ENCODE measurements around the gene SPG7.

SPG7 gene

GRCh38 chr16:89491238-89491869 lies 16.8 kb upstream of the SPG7 start:
- peak overlapping the region; percentile 81 for H3K4me3 ChIP-seq (ENCODE audit: low read depth, low read length)
- no peak for TF ChIP-seq POLR2A (IDR thresholded peaks at IDR 0.05; ENCODE audit: extremely low read depth, insufficient read length)
- TF ChIP-seq MAX (IDR thresholded peaks at IDR 0.05; ENCODE audit: low read depth, low read length): no peak
- TF ChIP-seq CTCF (IDR thresholded peaks at IDR 0.05; ENCODE audit: low read depth, low read length): no peak
- TF ChIP-seq MYC (IDR thresholded peaks at IDR 0.05; ENCODE audit: low read depth, low read length): no peak
- DNase-seq (ENCODE audit: low read depth): peak; percentile 85

GRCh38 chr16:89491974-89492687 lies 16.1 kb upstream of the SPG7 start:
- H3K4me3 ChIP-seq (ENCODE audit: low read depth, low read length): peak overlapping the region; percentile 81
- TF ChIP-seq MAX (IDR thresholded peaks at IDR 0.05; ENCODE audit: low read depth, low read length): no peak
- no peak for TF ChIP-seq CTCF (IDR thresholded peaks at IDR 0.05; ENCODE audit: low read depth, low read length)
- TF ChIP-seq POLR2A (IDR thresholded peaks at IDR 0.05; ENCODE audit: extremely low read depth, insufficient read length): no peak
- no peak for TF ChIP-seq MYC (IDR thresholded peaks at IDR 0.05; ENCODE audit: low read depth, low read length)
- DNase-seq (ENCODE audit: low read depth): no peak

- no peak for TF ChIP-seq MAX (IDR thresholded peaks at IDR 0.05; ENCODE audit: low read depth, low read length)
- TF ChIP-seq POLR2A (IDR thresholded peaks at IDR 0.05; ENCODE audit: extremely low read depth, insufficient read length): no peak
- TF ChIP-seq MYC (IDR thresholded peaks at IDR 0.05; ENCODE audit: low read depth, low read length): no peak
- TF ChIP-seq CTCF (IDR thresholded peaks at IDR 0.05; ENCODE audit: low read depth, low read length): no peak
- DNase-seq (ENCODE audit: low read depth): no peak
- H3K4me3 ChIP-seq (ENCODE audit: low read depth, low read length): no peak overlapping the region
Observed at GRCh38 chr16:89493776-89494175, 14.4 kb upstream of the SPG7 start.

- no peak for DNase-seq (ENCODE audit: low read depth)
- TF ChIP-seq MAX (IDR thresholded peaks at IDR 0.05; ENCODE audit: low read depth, low read length) (no peak), MYC (IDR thresholded peaks at IDR 0.05; ENCODE audit: low read depth, low read length) (no peak), CTCF (IDR thresholded peaks at IDR 0.05; ENCODE audit: low read depth, low read length) (no peak), POLR2A (IDR thresholded peaks at IDR 0.05; ENCODE audit: extremely low read depth, insufficient read length) (no peak)
- H3K4me3 ChIP-seq (ENCODE audit: low read depth, low read length): no peak overlapping the region
Observed at GRCh38 chr16:89495121-89495520, 13.1 kb upstream of the SPG7 start.

GRCh38 chr16:89498839-89499238 lies 9.4 kb upstream of the SPG7 start:
- no peak for DNase-seq (ENCODE audit: low read depth)
- no peak for TF ChIP-seq MYC (IDR thresholded peaks at IDR 0.05; ENCODE audit: low read depth, low read length)
- TF ChIP-seq CTCF (IDR thresholded peaks at IDR 0.05; ENCODE audit: low read depth, low read length): no peak
- TF ChIP-seq POLR2A (IDR thresholded peaks at IDR 0.05; ENCODE audit: extremely low read depth, insufficient read length): no peak
- no peak for TF ChIP-seq MAX (IDR thresholded peaks at IDR 0.05; ENCODE audit: low read depth, low read length)

More at GRCh38 chr16:89498839-89499238, 9.4 kb upstream of the SPG7 start:
- no peak overlapping the region for H3K4me3 ChIP-seq (ENCODE audit: low read depth, low read length)

Measured in NB4 (cell line).